ENCODE measurements around the gene CYB5D1.
A peak's percentile ranks its signal among the peaks of the same experiment; 100 is the strongest.

CYB5D1 gene

DNA sequence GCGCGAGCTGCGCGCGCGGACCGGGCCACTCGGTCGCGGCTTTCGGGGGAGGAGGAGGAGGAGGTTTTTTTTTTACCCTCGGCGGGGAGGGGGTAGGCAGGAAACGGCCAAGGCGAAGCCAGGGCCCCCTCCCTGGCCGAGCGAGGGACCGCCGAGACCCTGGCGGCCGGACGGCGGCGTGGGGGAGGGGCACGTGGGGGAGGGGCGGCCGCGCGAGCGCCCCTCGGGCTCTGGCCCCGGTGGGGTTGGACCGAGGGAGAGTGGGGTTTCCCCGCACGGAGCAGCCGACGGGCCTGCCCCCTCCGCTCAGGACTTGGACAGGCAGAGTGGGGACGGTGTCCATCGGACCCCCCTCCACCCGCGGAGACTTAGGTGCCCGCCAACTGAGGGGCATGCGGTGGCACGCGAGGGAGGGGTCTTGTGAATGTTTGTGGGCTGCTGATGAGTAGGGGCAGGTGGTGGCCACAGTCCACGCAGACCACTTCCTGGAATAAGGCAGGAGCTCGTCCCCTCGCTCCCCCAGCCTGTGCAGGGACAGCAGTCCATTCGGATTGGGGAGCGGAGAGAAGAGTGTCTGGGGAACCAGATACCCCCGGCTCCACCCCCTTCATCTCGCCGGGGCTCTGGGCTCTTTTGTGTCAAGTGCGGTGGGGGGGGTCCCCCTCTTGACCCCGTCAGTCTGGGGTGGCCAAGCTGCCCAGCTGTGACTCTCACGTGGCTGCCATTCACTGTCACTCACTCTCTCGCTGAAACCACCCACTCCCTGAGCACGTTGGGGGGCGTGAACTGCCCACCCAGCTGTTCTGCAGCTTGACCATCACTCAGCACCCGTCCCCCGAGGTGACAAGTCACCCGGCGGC lies 27.8 kb downstream of the CYB5D1 start:
- DNase-seq (ENCODE audit: low read depth in 2 of 2) = peak; percentile 19 to 25

DNA sequence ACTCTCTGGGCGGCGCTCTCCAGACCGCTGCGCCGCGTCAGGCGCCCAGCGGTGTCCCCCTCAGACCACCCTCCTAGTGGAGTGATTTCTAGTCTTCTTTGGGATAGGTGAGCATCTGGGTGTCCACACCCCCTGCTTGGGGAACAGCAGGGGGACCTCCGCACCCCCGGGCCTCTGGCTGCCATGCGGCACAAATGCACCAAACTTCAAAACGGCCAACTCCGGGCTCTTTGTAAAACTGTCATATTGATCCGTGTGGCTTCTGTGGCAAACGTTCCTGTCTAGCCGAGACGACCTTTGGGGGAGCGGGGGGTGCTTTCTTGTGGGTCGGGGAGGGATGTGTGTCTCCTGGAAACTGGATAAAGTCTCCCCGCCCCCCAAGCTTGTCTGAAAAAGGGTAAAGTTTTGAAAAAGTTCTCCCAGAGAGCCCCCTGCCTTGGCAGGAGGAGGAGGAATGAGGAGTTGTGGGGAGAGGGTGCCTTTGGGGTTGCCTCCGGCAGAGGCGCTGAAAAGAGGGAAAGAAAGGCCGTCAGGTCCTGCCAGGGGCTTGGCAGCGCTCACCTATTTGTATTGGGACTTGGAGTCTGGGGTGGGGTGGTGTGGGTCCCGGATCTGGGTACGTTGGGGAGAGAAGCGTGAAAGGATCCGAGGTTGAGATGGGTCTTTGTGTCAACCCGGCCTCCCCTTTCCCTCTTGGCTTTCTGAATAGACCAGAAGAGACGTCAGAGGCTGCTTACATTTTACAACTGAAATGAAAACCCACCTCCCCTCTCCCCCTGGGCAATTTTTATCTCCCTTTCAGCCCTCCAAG lies 28.6 kb downstream of the CYB5D1 start:
- DNase-seq (ENCODE audit: low read depth in 2 of 2) = peak; percentile 24 to 29

DNA sequence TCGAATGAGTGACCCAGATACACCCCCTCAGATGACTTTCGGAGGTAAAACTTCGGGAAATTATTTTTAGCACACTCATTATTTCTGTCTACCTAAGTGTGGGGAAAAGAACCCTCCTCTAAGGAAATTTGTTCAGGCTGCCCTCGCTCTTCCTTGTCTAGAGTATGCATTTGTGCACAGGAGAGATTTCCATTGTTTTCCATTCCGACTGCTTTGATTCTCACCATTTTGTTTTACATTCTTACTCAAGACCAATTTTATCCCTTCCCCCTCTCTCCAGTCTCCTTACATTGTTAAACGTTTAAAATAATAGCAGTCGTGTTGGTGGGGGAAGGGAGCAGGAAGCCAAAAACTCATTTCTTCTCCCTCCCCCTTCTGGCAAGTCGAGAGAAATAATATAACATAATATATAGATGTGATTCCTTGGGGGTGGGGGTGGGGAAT lies 29.3 kb downstream of the CYB5D1 start:
- DNase-seq (ENCODE audit: low read depth in 2 of 2) = no peak

DNA sequence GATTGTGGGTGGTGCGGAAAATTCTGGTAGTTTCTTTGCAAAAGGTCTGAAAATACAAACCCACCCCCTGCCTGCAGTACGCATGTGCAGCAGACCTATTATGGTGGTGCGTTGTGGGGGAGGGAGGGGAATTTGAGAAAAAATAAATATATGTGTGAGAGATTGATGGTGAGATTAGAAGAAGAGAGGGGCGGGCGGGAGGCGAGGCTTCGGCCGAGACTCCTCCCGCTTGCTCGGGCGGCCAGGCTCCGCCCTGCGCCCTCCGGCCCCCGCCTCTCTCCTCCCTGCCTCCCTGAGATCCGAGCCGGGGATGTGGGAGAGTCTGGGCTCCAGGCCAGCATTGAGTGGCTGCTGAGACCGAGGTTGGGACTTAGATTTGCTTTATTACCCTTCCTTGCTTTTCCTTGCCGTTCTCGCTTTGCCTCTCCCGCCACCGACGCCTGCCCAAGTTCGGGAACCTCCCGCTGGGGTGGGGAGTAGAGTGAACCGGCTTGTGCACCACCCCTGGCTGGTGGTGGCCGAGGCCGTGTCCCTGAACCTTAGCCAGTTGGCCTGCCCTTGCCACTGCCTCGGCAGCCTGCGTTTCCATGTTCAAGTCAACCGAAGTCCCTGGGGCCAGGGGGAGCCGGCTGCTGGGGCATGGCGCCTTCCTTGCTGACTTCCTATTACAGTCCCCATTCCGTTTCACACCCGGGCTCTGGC lies 29.8 kb downstream of the CYB5D1 start:
- peak; percentile 78 to 82 for DNase-seq (ENCODE audit: low read depth in 2 of 2)

DNA sequence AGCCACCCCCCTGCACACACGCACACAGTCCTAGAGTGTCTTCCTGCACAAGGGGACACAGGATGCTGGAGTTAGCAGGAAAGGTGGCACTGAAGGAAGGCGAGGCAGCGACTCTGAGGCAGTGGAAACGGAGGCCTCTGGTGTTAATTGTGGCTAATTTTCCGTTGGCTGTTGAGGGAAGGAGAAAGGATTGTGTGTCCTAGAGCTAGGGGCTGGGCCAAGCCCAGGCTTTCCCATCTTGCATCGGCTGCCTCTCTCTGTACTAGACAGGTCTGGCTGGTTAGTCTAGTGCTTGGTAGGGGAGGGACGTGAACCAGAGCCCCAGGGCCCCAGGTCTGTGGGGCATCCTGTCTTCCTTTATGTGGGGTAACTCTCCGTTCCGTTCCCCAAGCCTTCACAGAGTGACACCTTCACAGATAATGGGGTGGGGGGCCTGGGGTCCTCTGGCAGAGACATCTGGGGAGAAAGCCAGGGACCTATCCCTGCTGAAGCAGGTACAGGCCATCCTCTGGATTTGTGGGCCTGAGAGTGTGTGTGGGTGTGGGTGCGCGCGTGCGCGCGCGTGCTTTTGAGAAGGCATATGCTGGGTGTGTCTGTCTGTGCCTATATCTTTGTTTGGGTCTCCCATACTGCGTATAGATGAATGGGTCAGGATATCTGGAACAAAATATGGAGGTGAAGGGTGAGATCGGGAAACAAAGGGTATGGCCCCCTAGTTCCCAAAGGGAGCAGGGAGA lies 30.5 kb downstream of the CYB5D1 start, which contains the start of gene CHD3:
CHD3 (plus strand) TSS at position 606 of the 737 bp plus-strand sequence. CDS start 212 bp downstream, outside the sequence.
- DNase-seq (ENCODE audit: low read depth in 2 of 2) = peak; percentile 44 to 54

DNA sequence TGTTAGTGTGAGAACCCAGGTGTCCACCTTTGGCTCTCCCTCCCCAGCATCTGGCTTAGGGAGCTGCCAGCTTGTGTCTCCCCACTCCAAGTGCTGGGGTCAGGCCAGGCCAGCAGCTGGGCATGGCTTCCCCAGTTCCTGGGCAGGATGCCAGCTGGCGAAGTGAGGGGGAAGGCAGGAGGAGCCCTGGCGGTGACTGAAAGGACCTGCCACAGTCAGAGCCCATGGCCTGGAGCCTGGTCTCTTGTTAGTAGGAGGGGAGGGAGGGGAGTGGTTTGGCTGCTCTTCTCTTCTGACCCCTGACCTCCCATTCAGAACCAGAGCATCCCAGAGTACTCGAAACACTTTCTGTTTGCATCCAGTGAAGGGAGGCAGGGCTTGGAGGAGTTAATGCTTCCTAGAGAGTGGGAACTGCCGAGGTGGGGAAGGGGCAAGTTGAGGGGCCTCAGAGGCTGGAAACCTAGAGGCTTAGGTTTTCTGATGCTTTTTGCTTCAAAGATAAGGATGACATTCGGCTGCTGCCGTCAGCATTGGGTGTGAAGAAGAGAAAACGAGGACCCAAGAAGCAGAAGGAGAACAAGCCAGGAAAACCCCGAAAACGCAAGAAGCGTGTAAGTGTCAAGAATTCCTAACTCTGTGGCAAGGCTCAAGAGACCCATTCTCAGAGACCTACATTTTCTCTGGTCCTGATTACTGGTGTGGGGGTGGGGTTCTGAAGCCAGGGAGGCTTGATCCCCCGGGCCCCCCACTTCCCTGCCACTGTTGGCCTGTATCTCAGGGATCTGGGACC lies 31.6 kb downstream of the CYB5D1 start:
- DNase-seq (ENCODE audit: low read depth in 2 of 2) = peak in 1 of 2 donors; percentile 15

DNA sequence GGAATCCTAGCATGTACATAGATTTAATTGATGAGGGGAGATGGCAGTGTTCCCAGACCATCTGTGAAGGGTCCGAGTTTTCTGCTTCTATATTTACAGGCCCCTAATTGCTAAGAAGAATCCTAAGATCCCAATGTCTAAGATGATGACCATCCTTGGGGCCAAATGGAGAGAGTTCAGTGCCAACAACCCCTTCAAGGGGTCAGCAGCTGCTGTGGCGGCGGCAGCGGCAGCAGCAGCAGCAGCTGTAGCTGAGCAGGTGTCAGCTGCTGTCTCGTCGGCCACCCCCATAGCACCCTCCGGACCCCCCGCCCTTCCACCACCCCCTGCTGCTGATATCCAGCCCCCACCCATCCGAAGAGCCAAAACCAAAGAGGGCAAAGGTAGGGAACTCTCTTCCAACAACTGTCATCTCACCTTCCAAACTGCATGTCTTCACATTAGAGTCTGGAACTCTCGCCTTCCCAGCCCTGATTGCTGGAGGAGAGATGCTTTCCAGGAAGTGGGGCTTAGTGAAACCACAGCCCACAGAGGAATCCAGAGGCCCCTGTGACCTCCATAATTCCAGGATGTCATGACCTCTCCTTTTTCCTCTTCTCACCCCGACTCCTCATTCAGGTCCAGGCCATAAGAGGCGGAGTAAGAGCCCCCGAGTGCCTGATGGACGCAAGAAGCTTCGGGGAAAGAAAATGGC lies 35.5 kb downstream of the CYB5D1 start:
- no peak for DNase-seq (ENCODE audit: low read depth in 2 of 2)

DNA sequence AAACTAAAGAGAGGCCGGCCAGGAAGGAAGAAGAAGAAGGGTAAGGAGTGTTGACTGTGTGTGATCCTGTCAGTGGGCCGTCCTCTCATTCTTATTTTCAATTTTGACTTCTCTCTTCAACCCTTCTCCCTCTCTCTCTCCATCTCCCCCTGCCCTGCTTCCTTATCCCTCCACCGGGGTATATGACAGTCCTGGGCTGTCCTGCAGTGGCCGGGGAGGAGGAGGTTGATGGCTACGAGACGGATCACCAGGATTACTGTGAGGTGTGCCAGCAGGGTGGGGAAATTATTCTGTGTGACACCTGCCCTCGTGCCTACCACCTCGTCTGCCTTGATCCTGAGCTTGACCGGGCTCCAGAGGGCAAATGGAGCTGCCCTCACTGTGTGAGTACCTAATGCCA lies 36.4 kb downstream of the CYB5D1 start:
- no peak for DNase-seq (ENCODE audit: low read depth in 2 of 2)

DNA sequence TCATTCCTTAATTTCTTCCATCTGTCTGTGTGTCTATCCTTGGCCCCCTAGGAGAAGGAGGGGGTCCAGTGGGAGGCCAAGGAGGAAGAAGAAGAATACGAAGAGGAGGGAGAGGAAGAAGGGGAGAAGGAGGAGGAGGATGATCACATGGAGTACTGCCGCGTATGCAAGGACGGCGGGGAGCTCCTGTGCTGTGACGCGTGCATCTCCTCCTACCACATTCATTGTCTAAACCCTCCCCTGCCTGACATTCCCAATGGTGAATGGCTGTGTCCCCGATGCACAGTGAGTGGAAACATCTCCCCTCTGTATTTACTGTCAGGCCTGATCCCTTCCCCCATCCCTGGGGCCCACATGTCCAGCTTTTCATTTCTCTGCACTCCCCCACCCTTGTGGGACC lies 37.1 kb downstream of the CYB5D1 start:
- DNase-seq (ENCODE audit: low read depth in 2 of 2) = no peak

DNA sequence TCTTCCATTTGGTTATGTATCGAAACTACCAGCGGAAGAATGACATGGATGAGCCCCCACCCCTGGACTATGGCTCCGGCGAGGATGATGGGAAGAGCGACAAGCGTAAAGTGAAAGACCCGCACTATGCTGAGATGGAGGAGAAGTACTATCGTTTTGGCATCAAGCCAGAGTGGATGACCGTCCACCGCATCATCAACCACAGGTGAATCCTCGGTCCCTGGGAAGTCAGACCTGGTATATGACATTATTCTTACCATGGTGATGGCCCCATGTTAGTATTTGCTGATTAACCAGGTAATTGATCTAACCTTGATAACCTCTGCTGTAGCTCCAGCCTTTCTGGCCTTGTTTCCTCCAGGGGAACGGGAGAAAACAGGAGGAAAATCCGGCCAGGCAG lies 39.3 kb downstream of the CYB5D1 start:
- DNase-seq (ENCODE audit: low read depth in 2 of 2) = no peak

DNA sequence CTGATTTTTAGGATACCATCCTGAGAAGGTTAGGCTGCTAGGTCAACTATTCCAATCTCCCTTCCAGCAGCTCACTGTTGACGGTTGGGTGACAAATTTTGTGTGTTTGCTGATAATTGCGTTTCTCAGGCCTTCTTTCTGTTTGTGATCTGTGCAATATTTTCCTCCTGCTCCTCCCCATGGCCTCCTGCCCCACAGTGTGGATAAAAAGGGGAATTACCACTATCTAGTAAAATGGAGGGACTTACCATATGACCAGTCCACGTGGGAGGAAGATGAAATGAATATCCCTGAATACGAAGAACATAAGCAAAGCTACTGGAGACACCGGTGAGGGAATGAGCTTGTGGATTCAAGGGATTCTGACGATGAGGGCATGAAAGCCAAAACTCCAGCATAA lies 40.0 kb downstream of the CYB5D1 start:
- DNase-seq (ENCODE audit: low read depth in 2 of 2) = no peak

DNA sequence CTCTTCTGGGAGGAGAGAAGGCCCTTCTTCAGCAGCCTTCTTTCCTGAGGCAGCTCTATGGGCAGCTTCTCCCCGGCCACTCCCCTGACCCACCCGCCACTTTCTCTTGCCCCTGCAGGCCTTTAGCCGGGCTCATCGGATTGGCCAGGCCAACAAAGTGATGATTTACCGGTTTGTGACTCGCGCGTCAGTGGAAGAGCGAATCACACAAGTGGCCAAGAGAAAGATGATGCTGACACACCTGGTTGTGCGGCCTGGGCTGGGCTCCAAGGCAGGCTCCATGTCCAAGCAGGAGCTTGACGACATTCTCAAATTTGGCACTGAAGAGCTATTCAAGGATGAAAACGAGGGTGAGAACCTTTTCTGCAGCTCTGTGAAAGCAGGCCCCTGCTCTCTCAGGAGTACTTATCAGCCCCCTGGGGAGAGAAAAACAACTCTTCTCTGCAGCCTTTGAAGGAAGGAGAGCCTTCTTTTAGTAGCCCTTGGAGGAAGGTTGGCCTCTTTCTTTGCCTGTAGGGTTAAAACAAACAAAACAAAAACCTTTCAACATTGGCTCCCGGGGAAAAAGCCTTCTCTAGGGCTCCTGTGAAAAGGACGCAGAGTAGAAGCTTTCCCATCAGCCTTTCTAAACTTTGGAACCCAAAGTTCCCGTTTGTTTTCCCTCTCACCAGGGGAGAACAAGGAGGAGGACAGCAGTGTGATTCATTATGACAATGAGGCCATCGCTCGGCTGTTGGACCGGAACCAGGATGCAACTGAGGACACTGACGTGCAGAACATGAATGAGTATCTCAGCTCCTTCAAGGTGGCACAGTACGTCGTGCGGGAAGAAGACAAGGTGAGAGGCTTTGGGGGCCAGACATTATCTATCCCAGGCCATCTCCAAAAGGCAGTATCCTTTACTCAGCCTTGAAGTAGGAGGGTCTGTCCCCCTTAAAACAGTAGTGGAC lies 45.6 kb downstream of the CYB5D1 start:
- DNase-seq (ENCODE audit: low read depth in 2 of 2) = no peak

DNA sequence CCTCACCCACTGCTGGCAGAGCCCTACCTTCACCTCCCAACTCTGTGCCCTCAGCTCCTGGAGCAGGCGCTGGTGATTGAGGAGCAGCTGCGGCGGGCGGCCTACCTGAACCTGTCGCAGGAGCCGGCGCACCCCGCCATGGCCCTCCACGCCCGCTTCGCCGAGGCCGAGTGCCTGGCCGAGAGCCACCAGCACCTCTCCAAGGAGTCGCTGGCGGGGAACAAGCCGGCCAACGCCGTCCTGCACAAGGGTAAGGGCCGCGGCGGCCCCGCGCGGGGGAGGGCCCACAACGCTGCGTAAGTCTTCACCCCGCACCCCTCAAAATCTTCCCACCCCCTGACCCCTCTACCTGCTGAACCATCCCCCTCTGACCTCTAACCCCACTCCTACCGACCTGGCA lies 51.3 kb downstream of the CYB5D1 start:
- no peak for DNase-seq (ENCODE audit: low read depth in 2 of 2)

DNA sequence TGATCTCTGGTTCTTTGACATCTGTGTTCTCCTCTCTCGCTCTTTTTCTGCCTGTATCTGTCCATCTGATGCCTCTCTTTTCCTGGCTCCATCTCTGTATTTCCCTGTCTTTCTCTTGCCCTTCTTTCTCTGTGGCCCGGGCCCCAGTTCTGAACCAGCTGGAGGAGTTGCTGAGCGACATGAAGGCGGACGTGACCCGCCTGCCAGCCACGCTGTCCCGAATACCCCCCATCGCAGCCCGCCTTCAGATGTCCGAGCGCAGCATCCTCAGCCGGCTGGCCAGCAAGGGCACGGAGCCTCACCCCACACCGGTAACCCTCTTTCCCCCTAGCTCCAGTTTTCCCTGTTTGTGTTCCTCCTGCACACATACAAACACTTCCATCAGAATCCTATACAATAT lies 52.5 kb downstream of the CYB5D1 start:
- no peak for DNase-seq (ENCODE audit: low read depth in 2 of 2)

DNA sequence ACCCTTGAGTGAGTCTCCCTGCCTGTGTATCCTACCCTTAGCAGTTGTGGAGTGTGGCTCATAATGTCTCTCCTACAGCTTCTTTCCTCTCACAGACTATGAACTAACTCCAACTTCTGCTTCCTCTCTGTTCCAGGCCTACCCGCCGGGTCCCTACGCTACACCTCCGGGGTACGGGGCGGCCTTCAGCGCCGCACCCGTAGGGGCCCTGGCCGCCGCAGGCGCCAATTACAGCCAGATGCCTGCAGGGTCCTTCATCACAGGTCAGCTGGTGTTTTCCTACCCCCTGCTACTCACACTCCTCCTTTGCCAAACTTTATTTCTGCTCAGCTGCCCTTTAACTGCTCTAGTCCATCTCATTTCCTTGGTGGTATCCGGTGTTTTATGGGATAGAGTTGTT lies 52.9 kb downstream of the CYB5D1 start:
- DNase-seq (ENCODE audit: low read depth in 2 of 2) = no peak

DNA sequence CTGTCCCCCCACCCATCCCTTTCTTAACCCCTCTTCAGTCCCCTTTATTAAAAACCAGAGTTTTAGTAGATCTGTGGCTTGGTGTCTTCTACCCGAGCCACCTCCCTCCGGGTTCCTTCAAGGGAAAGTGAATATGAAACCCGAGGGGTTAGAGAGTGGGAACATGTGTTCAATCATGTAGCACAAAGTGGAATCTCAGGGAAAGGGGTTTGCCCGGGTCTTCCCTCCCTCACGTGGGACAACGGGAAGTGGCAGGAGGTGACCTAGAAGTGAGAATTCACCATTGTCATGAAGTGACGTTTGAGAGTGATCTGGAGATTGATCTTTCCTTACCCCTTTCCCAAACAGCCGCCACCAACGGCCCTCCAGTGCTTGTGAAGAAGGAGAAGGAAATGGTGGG lies 53.3 kb downstream of the CYB5D1 start:
- no peak for DNase-seq (ENCODE audit: low read depth in 2 of 2)
